SHP77 treated with DMSO at 0.1 percent for 48 hours (cell line): Measurements from ENCODE around the gene SAPCD2.
"Not testable (repeated sequence)": the region's sequence is repeated elsewhere in the genome, so short reads cannot be mapped to it uniquely, and the experiment has no call there.

ENCODE experiments used
- DNase-seq: peaks from one replicate; lab custom pipeline; 2025; lab: John Stamatoyannopoulos, UW

The SAPCD2 gene

GRCh38 chr9:137048655-137049543 is 21.5 kb downstream of the SAPCD2 start:
- DNase-seq = no peak

DNA sequence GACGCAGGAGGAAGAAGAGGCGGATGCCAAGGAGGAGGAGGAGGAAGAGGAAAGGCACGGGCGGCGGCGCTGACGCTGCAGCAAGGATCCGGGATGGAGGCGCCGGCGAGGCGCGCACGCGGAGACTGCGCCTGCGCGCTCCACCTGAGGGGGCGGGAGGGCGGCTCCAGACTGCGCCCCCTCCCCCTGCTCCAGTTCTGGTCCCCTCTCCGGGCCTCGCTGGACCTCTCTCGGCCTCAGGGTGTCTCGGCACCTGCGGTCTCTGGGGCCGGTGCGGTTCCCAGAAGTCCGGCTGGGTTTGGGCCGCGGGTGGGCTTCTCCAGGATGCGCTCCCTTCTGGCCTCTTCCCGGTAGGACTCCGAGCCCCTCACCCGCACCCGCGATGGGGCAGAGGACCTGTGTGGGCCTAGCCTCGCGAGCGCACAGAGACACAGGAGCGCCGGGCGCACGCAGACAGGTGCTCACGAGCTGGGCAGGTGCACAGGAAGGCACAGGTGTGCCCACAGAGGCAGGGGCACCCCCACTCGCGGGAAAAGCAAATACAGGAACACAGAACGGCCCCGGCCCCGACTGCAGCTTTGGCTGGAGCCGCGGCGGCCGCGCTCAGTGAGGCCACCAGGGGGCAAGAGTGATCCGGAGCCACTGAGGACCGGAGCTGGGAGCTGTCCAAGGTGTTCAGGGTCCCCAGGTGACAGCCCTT is 24.1 kb downstream of the SAPCD2 start, which contains the start of gene NPDC1:
Gene NPDC1, minus strand, starts transcription at position 90 of the 700 bp plus-strand sequence. CDS start 188 bp downstream, outside the sequence.
- DNase-seq = peak; percentile 53

DNA sequence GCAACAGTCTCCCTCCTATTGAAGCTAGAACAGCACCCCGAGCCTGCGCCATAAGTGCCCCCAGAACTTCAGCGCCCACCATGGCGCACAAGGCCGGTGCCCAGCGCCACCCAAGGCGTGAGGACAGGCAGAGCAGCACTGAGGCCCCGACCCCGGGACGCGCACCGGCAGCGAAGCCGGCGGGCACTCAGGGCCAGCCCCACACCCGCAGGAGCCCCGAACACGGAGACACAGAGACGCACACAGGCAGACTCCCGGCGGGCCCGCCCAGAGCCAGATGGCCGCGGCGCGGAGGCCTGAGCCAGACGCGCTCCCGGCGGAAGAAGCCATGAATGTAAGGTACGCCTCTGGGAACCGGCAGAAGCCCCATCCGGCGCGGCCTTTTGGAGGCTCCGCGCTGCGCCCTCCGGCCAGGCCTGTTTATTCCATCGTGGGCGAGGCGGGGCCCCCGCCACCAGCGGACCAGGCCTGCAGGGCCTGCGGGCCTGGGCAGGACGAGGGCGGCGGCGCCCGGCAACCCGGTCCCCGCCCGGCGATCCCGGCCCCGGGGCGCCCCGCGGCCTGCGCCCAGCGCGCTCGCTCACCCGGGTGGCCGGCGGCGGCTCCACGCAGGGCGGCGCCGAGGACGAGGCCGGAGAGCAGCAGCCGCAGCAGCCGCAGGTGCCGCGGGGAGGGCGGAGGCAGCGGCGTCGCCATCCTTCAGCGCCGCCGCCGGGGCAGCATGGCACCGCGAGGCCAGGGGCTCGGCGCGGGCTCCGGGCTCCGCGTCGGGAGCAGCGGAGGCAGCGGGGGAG is 24.9 kb downstream of the SAPCD2 start:
- DNase-seq = no peak

DNA sequence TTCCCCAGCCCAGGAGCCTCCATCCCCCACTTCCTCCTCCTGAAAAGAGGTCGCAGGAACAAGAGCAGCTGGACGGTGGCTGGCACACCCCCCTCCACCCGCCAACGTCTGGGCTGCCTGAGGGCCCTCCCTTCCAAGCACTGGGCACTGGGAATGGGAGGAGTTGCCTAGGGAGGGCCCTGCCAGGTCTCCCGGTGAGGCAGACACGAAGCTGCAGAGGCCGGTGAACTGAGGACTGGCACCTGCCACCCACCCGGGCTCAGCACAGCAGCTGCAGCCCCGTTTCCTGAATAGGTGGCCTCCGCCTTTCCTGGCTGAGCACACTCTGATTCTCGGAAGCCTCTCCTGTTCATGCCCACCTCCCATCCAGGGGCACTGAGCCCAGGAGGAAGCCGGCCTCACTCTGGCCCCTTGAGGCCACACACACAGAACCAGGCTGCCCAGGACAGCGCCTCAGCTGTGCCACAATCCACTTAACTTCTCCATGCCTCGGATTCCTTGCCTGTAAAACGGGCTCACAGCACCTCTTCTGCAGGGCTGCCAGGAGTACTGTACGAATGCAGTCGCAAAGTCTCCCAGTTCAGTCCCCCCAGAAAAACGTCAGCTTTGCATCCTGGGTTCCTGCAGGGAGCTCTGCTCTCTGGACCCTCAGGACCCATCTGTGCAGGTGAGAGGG is 25.7 kb downstream of the SAPCD2 start:
- DNase-seq = no peak

GRCh38 chr9:137044037-137044436 is 26.3 kb downstream of the SAPCD2 start:
- DNase-seq = no peak

DNA sequence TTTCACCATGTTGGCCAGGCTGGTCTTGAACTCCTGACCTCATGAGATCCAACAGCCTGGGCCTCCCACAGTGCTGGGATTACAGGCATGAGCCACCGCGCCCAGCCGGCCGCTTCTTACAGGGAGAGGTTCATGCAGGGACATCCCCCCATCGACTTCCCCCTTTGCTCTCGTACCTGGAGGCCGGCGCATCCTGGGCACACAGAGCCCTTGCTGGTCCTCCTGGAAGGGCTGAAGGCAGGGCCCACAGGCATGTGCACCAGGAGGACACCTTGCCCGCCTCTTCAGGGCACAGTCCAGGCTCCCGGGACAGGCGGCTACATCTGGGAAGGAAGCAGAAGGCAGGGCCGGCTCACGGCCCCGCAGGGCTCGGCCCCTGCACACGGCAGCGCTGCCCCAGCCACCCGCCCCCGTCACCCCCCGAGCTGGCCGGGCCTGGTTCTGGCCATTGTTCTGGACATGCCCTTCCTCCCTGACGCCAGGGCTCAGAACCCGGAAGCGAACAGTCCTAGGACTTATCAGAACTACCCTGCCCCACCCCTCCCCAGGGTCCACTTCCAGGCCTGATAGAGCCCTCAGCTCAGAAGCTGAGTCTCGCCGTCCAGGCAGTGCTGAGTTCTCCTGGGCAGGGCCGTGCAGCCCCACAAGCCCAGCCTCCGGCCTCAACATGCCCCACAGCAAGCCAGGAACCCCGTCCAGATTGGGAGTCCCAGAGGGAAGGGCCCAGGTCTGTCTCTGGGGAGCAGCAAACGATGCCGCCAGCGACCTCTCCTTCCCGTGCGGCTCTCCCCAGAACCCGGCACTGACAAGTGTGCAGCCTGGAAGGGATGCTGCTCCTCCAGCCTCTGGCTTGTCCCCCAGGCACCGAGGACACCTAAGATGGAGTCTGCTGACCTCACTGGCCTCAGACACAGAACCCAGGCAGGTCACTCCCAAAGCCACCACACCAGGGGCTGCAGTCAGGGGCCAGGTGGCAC is 27.3 kb downstream of the SAPCD2 start:
- no peak for DNase-seq

GRCh38 chr9:137041124-137041523 is 29.2 kb downstream of the SAPCD2 start:
- no peak for DNase-seq

DNA sequence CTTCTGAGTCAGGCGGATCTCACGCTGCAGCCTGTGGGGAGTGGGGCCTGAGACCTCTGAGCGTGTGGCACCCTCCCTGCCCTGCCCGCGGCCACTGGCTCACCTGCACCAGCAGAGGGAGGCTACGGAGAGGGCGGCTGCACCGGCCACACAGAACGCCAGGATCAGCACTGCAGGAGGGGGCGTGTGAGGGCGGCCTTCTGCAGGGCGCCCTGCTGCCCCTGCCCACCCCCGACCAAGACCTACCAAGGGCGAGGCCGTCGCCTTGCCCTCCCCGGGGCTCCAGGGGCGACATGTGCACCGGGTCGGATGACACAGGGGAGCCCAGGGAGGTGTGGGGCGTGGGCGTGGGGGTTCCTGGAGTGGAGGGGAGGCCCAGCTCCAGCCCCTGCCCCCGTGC is 29.8 kb downstream of the SAPCD2 start:
- DNase-seq = no peak

GRCh38 chr9:137039611-137040366 is 30.6 kb downstream of the SAPCD2 start:
- no peak for DNase-seq

DNA sequence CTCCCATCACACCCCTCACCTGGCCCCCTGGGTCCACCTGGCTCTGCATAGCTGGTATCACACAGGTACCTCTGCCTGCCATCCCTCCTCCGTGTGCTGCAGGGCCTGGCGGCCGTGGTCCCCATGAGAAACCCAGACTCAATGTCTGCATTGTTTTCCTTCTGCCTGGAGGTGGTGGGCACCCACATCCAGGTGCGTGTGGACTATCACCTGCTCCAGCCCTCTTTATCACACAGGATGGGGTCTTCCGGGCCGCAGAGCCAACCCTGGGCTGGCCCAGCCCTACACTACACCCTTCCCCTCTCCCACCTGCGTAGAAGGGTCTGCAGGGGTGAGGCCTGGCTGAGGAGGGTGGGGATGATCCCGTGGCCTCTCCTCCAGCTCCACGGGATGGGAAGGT is 31.4 kb downstream of the SAPCD2 start:
- no peak for DNase-seq

- no peak for DNase-seq
Observed at GRCh38 chr9:137037483-137037882, 32.9 kb downstream of the SAPCD2 start.

GRCh38 chr9:137037035-137037434 is 33.3 kb downstream of the SAPCD2 start:
- DNase-seq = no peak

GRCh38 chr9:137035937-137036336 is 34.4 kb downstream of the SAPCD2 start:
- DNase-seq = no peak

DNA sequence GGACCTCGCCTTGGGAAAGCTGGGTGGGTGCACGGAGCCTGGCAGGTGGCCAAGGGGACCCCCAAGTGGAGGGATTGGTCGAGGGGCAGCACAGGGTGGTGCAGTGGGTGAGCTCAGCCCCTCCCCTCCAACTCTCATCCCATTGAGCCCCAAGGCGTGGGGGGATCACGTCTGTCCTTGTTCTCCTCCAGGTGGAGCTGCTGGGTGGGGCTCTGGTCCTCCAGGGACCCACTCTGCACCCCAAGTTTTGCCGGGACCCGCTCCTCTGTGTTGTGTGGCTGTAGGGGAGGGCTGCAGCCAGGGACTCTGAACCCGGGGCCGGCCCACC is 34.9 kb downstream of the SAPCD2 start:
- DNase-seq = no peak

DNA sequence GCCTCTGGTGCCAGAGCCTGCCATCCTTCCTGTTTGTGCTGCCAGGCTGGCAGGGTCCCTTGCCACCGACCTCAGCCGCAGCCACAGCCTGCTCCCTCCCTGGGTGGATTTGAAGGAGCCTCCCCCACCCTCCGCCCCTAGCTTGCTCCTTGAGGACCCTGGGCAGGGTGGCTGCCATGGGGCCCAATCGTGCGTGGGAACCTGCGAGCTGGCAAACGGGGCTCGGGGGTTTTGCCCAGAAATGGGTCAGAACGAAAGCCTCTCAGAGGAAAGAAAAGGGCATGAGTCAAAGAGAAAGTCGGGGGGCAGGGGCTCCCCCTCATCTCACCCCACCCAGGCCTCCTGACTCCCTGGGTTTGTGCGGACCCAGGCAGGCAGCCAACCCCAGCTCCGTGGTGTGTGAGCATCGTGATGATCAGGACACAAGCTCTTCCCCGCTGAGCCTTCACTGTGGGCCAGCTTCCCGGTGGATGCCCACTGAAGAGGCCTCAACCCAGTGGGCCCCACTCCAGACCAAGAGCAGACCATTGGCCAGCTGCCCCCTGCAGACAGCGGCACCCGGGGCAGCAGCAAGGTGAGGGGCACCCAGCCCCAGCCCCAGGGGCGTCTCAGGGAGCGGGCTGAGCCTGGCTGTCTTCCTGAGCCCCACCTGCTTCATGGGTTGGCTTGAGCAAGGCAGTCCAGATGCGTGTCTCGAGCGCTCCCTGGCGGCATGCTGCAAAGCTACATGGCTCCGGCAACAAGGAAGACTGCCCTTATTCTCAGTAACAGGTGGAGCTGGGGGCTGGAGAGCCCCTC is 35.4 kb downstream of the SAPCD2 start:
- peak; percentile 65 for DNase-seq

DNA sequence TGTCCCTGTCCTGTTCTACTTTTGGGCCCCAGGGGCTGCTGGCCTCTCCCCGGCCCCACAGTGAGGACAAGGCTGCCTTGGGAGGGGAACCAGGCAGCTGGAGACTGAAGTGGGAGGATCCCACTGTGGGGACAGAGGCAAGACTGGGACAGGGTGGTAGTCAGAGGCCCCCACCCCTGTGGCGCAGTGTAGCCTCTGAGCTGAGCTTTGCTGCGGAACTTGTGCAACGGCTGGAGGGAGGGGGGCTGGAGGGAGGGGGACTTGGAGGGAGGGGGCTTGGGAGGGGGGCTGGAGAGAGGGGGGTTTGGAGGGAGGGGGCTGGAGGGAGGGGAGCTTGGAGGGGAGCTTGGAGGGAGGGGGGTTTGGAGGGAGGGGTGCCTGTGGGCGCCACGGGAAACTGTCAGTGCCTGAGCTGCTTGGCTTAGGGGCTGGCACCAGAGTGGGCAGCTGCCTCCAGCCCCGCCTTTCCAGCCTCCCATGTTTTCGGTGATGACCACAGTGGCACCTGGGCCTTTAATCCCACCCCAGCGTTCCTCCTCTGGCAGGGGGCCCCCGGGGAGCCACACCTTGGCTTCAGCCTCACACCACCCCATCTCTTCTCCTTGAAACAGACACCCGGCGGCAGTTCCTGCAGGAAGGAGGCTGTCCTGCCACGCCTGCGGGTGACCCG is 36.2 kb downstream of the SAPCD2 start:
- no peak for DNase-seq

DNA sequence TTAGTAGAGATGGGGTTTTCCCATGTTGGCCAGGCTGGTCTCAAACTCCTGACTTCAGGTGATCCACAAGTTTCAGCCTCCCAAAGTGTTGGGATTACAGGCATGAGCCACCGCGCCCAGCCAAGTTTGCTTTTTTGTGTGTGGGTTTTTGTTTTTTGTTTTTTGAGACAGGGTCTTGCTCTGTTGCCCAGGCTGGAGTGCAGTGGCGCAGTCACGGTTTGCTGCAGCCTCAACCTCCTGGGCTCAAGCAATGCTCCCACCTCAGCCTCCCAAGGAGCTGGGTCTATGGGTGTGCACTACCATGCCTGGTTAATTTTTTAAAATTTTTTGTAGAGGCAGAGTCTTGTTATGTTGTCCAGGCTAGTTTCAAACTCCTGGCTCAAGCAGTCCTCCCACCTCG is 36.9 kb downstream of the SAPCD2 start:
- DNase-seq = not testable (repeated sequence)

- DNase-seq = no peak
Observed at GRCh38 chr9:137032858-137033257, 37.5 kb downstream of the SAPCD2 start.
